ENCODE data around the gene CCDC183.
"Not testable (repeated sequence)": the region's sequence is repeated elsewhere in the genome, so short reads cannot be mapped to it uniquely, and the experiment has no call there.

Gene CCDC183

DNA sequence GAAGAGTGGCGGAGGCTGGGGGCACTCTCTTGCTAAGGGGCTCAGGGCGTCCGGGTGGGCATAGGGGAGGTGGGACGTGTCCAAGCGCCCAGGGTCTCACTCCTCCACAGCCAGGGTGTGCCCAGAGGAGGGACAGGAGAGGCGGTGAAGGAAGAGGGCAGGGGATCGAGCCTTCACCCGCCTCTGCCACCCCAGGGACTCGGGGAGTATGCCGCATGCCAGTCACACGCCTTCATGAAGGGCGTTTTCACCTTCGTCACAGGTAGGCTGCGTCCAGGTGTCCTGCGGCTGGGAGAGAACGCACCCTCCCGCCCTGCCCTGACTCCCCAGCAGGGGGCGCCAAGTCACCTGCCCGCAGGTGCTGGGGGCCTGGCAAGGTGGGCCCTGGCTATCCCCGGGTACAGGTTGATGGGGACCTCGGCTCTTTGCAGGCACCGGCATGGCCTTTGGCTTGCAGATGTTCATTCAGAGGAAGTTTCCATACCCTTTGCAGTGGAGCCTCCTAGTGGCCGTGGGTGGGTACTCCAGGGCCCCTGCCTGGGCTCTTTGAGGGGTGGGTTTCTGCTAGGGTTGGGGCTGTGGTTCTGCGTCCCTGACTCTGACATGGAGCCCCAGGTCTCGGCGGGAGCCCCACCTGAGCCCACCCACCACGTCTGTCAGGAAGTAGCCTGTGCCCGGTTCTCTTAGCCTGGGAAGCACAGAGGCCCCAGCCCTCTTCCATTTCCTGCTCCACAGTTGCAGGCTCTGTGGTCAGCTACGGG, 4.4 kb upstream of the CCDC183 start:
- peaks cover 20% of the 10 kb centered on the region for H3K4me1 ChIP-seq (ENCODE audit: control insufficient read depth, insufficient read depth, low read length, poor library complexity, severe bottlenecking)
- peak overlapping the region; percentile 94 for H3K27ac ChIP-seq (ENCODE audit: insufficient read depth, low read length, poor library complexity, severe bottlenecking)
- no peaks in the 10 kb centered on the region for H3K27me3 ChIP-seq (replicated peaks; ENCODE audit: control insufficient read depth, insufficient read depth, low read length, poor library complexity, severe bottlenecking)
- H3K36me3 ChIP-seq (ENCODE audit: control insufficient read depth, insufficient read depth, low read length), result peaks cover 5% of the 10 kb centered on the region
- no peaks in the 10 kb centered on the region for H3K9me3 ChIP-seq (ENCODE audit: control insufficient read depth, low read length)
- DNase-seq, result peak; percentile 58 to 61 (median 59)
- peak overlapping the region; percentile 56 for H3K4me3 ChIP-seq (ENCODE audit: insufficient read depth, low read depth, low read length, poor library complexity, severe bottlenecking)

DNA sequence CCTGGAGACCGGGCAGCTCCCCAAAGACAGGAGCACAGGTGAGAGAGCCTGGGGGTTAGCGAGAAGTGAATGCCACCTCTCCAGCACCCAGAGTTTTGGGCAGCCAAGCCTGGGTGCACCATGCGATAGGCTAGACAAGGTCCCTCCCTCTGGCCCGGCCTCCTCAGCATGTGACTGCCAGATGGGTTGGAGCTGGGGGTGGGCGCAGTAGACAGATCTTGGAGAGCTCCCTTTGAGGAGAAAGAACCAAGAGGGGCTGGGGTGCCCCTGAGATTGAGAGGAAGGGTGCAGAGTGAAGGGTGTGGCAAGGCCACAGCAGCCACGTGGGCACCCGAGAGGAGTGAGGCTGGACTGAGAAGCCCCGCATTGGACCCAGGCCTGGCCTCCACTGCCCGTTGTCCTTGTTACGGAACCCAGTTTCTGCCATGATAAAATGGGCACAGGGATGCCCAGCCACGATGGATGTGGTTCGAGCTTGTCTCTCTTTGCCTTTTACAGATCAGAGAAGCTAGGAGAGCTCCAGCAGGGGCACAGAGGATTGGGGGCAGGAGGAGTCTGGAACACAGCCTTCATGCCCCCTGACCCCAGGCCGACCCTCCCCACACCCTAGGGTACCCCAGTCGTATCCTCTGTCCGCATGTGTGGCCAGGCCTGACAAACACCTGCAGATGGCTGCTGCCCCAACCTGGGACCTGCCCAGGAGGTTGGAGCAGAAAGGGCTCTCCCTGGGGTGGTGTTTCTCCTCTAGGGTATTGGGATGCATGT, 3.6 kb upstream of the CCDC183 start:
- DNase-seq, result no peak
- Histone ChIP-seq H3K4me3 (ENCODE audit: insufficient read depth, low read depth, low read length, poor library complexity, severe bottlenecking) (peak overlapping the region; percentile 56), H3K27ac (ENCODE audit: insufficient read depth, low read length, poor library complexity, severe bottlenecking) (peak overlapping the region; percentile 31), H3K27me3 (replicated peaks; ENCODE audit: control insufficient read depth, insufficient read depth, low read length, poor library complexity, severe bottlenecking) (no peaks in the 10 kb centered on the region), H3K36me3 (ENCODE audit: control insufficient read depth, insufficient read depth, low read length) (peaks cover 5% of the 10 kb centered on the region), H3K9me3 (ENCODE audit: control insufficient read depth, low read length) (no peaks in the 10 kb centered on the region), H3K4me1 (ENCODE audit: control insufficient read depth, insufficient read depth, low read length, poor library complexity, severe bottlenecking) (peaks cover 19% of the 10 kb centered on the region)

DNA sequence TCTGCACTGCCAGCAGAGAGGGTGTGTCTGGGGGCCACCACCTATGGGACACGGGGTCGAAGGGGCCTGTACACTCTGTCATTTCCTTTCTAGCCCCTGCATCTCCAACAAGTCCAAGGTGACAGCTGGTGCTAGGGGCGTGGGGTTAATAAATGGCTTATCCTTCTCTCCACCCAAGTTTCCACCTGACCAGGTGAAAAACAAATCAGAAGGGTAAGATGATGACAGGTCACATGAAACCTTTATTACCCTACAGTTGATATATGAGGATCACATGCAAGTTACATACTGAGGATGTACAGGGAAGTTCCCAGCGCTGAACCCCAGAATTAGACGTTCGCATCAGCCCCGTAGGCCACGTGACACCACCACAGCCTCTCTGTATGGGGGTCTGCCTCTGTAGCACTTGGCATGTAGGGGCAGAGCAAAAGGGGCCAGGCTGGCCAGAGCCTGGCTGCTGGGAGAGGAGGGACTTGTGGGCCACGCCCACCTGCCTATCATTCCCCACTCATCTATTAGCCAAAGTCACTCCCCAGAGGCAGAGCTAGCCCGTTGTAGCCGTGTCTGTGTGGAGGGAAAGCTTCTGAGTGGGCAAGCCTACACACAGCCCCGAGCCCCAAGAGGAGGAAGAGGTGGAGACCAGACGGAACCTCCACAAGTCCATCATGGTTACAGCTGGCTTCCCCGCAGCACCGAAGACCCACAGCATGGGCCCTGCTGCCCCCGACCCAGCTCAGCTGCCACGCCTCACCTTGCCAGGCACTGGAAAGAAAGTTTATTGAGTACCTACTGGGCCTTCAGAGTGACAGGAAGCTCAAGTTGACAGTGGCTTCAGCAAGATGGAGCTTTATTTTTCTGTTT, 2.8 kb upstream of the CCDC183 start:
- DNase-seq, result no peak
- H3K9me3 ChIP-seq (ENCODE audit: control insufficient read depth, low read length), result no peaks in the 10 kb centered on the region
- peaks cover 15% of the 10 kb centered on the region for H3K4me1 ChIP-seq (ENCODE audit: control insufficient read depth, insufficient read depth, low read length, poor library complexity, severe bottlenecking)
- H3K27me3 ChIP-seq (replicated peaks; ENCODE audit: control insufficient read depth, insufficient read depth, low read length, poor library complexity, severe bottlenecking), result no peaks in the 10 kb centered on the region
- H3K36me3 ChIP-seq (ENCODE audit: control insufficient read depth, insufficient read depth, low read length), result peaks cover 5% of the 10 kb centered on the region
- no peak overlapping the region for H3K4me3 ChIP-seq (ENCODE audit: insufficient read depth, low read depth, low read length, poor library complexity, severe bottlenecking)
- H3K27ac ChIP-seq (ENCODE audit: insufficient read depth, low read length, poor library complexity, severe bottlenecking), result no peak overlapping the region

DNA sequence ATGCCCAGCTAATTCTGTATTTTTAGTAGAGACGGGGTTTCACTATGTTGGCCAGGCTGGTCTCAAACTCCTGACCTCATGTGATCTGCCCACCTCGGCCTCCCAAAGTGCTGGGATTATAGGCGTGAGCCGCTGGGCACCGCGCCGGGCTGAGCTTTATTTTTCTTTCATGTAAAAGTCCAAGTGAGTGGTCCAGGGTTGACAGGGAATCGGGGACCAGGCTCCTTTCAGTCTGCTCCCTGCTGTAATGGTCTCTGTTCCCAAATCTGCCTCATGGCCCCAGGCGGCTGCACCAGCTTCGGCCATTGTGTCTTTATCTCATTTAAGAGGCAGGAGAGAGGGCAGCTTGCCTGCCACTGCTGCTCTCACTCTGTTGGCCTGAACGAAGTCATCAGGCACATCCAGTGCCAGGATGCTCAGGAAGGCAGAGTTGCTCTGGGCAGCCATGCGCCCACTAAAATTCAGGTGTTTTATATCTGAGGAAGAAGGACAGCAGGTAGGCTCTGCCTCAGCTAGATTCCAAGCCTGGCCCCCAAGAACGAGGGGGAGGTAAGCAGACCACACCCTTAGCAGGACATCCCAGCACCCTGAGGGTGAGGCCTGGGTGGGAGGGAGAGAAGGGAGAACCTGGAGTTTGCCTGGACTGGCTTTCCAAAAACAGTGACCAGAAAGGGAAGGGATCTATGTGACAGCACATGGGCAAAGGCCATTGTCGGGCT, 1.7 kb upstream of the CCDC183 start:
- H3K4me1 ChIP-seq (ENCODE audit: control insufficient read depth, insufficient read depth, low read length, poor library complexity, severe bottlenecking), result peaks cover 22% of the 10 kb centered on the region
- H3K27ac ChIP-seq (ENCODE audit: insufficient read depth, low read length, poor library complexity, severe bottlenecking), result no peak overlapping the region
- H3K4me3 ChIP-seq (ENCODE audit: insufficient read depth, low read depth, low read length, poor library complexity, severe bottlenecking), result no peak overlapping the region
- DNase-seq, result no peak
- H3K9me3 ChIP-seq (ENCODE audit: control insufficient read depth, low read length), result no peaks in the 10 kb centered on the region
- H3K36me3 ChIP-seq (ENCODE audit: control insufficient read depth, insufficient read depth, low read length), result peaks cover 5% of the 10 kb centered on the region
- no peaks in the 10 kb centered on the region for H3K27me3 ChIP-seq (replicated peaks; ENCODE audit: control insufficient read depth, insufficient read depth, low read length, poor library complexity, severe bottlenecking)

DNA sequence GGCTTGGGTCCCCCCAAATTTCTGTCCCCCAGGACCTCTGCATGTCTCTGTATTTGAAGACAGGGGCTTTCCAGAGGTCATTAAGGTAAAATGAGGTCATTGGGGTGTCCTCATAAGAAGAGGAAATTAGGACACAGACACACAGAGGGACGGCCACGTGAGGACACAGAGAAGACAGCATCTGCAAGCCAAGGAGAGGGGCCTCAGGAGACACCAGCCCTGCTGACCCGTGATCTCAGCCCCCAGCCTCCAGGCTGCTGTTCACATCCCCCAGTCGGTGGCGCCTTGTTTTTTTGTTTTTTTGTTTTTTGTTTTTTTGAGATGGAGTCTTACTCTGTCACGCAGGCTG, 1.2 kb upstream of the CCDC183 start:
- Histone ChIP-seq H3K9me3 (ENCODE audit: control insufficient read depth, low read length) (no peaks in the 10 kb centered on the region), H3K4me1 (ENCODE audit: control insufficient read depth, insufficient read depth, low read length, poor library complexity, severe bottlenecking) (peaks cover 27% of the 10 kb centered on the region), H3K4me3 (ENCODE audit: insufficient read depth, low read depth, low read length, poor library complexity, severe bottlenecking) (no peak overlapping the region), H3K27me3 (replicated peaks; ENCODE audit: control insufficient read depth, insufficient read depth, low read length, poor library complexity, severe bottlenecking) (no peaks in the 10 kb centered on the region), H3K27ac (ENCODE audit: insufficient read depth, low read length, poor library complexity, severe bottlenecking) (no peak overlapping the region), H3K36me3 (ENCODE audit: control insufficient read depth, insufficient read depth, low read length) (peaks cover 5% of the 10 kb centered on the region)
- DNase-seq, result no peak

DNA sequence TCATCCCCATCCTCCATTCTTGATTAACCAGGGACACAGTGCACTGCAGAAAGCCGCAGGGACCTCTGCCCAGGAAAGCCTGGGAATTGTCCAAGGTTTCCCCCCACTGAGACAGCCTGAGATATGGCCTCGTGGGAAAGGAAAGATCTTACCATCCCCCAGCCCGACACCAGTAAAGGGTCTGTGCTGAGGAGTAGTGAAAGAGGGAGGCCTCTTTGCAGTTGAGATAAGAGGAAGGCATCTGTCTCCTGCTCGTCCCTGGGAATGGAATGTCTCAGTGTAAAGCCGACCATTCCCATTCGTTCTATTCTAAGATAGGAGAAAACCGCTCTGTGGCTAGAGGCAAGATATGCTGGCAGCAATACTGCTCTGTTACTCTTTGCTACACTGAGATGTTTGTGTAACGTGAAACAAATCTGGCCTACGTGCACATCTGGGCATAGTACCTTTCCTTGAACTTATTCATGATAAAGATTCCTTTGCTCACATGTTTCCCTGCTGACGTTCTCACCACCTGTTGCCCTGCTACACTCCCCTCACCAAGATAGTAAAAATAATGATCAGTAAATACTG, 723 bp downstream of the CCDC183 start:
- H3K27me3 ChIP-seq (replicated peaks; ENCODE audit: control insufficient read depth, insufficient read depth, low read length, poor library complexity, severe bottlenecking); H3K27ac ChIP-seq (ENCODE audit: insufficient read depth, low read length, poor library complexity, severe bottlenecking): not testable (repeated sequence)

DNA sequence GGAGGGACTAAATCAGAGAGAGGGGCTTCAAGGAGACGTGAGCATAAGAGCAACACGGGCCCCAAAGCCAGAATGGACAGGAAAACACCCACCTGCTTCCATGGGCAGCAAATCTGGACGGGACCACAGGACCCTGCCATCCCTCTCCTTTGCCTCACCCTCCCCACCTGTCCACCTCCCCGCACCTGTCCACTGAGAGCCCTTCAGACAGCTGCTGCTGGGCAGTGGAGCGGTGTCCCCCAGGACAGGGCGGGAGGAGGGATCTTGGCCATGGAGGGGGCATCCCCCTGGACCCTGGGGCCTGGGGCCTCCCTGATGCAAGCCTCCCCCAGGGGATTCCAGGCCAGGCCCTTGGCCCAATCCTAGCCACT, 2.6 kb downstream of the CCDC183 start:
- Histone ChIP-seq H3K27me3 (replicated peaks; ENCODE audit: control insufficient read depth, insufficient read depth, low read length, poor library complexity, severe bottlenecking) (no peaks in the 10 kb centered on the region), H3K4me1 (ENCODE audit: control insufficient read depth, insufficient read depth, low read length, poor library complexity, severe bottlenecking) (peaks cover 22% of the 10 kb centered on the region), H3K36me3 (ENCODE audit: control insufficient read depth, insufficient read depth, low read length) (no peaks in the 10 kb centered on the region), H3K4me3 (ENCODE audit: insufficient read depth, low read depth, low read length, poor library complexity, severe bottlenecking) (no peak overlapping the region), H3K9me3 (ENCODE audit: control insufficient read depth, low read length) (no peaks in the 10 kb centered on the region), H3K27ac (ENCODE audit: insufficient read depth, low read length, poor library complexity, severe bottlenecking) (no peak overlapping the region)
- no peak for DNase-seq

More for the DNA sequence above, 723 bp downstream of the CCDC183 start:
- not testable (repeated sequence) for DNase-seq; H3K36me3 ChIP-seq (ENCODE audit: control insufficient read depth, insufficient read depth, low read length); H3K9me3 ChIP-seq (ENCODE audit: control insufficient read depth, low read length); H3K4me3 ChIP-seq (ENCODE audit: insufficient read depth, low read depth, low read length, poor library complexity, severe bottlenecking)
- peaks cover 30% of the 10 kb centered on the region for H3K4me1 ChIP-seq (ENCODE audit: control insufficient read depth, insufficient read depth, low read length, poor library complexity, severe bottlenecking)

DNA sequence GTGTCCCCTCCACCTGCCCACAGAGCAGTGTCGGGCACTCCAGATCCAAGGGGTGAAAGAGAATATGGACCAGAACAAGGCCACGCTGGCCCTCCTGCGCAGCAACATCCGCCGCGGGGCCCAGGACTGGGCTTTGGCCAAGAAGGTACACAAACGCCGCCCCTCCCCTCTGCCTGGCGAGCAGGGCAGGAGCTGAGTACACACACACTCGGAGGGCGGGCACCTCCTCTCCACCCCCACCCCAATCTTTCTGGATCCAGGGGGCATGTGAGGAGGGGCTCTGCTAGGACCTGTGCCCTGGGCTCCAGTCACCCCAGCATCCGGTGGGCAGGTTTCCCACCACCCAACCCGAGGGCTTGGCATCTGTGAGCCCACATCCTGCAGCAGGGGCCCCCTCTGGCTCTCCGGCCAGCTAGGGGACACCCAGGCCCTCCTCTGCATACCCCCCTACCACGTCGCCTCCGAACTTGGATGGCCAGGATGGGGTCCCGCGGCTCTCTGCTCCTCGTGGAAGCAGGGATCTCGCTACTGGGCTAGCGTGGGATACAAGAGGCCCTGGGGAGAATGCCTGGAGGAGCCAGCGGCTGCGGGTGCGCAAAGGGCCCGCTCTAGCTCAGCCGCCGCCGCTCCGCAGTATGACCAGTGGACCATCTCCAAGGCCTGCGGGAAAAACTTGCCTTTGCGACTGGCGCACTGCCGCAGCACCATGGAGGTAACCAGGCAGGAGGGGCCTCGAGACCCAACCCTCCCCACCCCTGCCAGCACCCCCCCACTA, 3.1 kb downstream of the CCDC183 start:
- Histone ChIP-seq H3K27me3 (replicated peaks; ENCODE audit: control insufficient read depth, insufficient read depth, low read length, poor library complexity, severe bottlenecking) (no peaks in the 10 kb centered on the region), H3K27ac (ENCODE audit: insufficient read depth, low read length, poor library complexity, severe bottlenecking) (peak overlapping the region; percentile 32), H3K4me1 (ENCODE audit: control insufficient read depth, insufficient read depth, low read length, poor library complexity, severe bottlenecking) (peaks cover 22% of the 10 kb centered on the region), H3K9me3 (ENCODE audit: control insufficient read depth, low read length) (no peaks in the 10 kb centered on the region), H3K4me3 (ENCODE audit: insufficient read depth, low read depth, low read length, poor library complexity, severe bottlenecking) (peak overlapping the region; percentile 47), H3K36me3 (ENCODE audit: control insufficient read depth, insufficient read depth, low read length) (no peaks in the 10 kb centered on the region)
- DNase-seq, result no peak
